ENCODE results near the gene VCPKMT. TPM values are rescaled to one million over a fixed set of nuclear protein-coding genes. Genes with fewer than 3 reads are reported as not detected.

VCPKMT gene
- total and polyA plus RNA-seq, 9 of the 15 experiments (the other 6 are each of a cell fraction or from before 2014, with no cell fraction given) = 2.7 to 7.8 (median 6.3) TPM

DNA sequence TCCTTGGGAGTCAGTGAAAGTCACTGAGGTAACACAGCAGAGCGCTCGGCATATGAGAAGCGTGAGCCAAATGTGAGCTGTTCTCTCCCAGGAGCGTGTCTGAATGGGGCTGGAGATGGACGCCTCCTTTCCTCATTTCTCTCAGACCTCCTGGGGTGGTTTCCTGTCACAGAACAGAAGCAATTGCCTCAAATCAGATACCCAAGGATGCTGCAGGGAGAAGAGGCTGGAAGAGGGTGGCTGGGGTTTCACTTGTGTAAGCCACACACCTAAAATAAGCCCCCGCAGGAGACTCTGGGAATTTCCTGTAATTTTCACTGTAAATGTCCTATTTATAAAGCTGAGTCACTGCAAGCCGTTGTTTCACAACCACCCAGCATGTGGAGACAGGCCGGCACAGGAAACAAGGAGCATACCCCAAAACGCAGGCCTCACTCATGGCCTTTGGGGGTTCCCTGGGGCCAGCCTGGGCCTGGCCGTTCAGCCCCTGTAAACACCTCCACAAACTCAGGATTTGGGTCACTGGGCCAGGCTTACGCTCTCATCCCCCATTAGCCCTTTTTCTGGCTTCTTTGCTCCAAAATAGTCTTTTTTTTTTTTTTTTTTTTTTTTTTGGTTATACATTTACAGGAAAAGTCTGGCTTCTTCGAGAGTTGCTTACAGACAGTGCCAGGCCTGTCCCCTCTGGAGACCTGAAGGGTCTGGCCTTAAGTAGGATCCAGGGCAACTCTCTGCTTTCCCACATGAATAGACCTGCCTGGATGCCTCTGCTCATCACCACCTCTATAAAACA, 55.3 kb downstream of the VCPKMT start (continued):
- TF ChIP-seq ARID4B (CRISPR knock-in tag; IDR thresholded peaks at IDR 0.05) = no peak
- no peak for TF ChIP-seq SIN3A (IDR thresholded peaks at IDR 0.05; ENCODE audit: borderline replicate concordance in 2 of 2, control insufficient read depth in 1 of 2, low read depth in 2 of 2, low read length in 2 of 2)
- TF ChIP-seq, protein P1, sequence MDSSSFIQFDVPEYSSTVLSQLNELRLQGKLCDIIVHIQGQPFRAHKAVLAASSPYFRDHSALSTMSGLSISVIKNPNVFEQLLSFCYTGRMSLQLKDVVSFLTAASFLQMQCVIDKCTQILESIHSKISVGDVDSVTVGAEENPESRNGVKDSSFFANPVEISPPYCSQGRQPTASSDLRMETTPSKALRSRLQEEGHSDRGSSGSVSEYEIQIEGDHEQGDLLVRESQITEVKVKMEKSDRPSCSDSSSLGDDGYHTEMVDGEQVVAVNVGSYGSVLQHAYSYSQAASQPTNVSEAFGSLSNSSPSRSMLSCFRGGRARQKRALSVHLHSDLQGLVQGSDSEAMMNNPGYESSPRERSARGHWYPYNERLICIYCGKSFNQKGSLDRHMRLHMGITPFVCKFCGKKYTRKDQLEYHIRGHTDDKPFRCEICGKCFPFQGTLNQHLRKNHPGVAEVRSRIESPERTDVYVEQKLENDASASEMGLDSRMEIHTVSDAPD (CRISPR knock-in tag; IDR thresholded peaks at IDR 0.05) = no peak
- no peak for TF ChIP-seq NEUROD1 (IDR thresholded peaks at IDR 0.05; ENCODE audit: borderline replicate concordance, low read depth, low read length, partially characterized antibody)
- TF ChIP-seq ZNF785 (CRISPR knock-in tag; IDR thresholded peaks at IDR 0.05) = no peak
- TF ChIP-seq, protein P2, sequence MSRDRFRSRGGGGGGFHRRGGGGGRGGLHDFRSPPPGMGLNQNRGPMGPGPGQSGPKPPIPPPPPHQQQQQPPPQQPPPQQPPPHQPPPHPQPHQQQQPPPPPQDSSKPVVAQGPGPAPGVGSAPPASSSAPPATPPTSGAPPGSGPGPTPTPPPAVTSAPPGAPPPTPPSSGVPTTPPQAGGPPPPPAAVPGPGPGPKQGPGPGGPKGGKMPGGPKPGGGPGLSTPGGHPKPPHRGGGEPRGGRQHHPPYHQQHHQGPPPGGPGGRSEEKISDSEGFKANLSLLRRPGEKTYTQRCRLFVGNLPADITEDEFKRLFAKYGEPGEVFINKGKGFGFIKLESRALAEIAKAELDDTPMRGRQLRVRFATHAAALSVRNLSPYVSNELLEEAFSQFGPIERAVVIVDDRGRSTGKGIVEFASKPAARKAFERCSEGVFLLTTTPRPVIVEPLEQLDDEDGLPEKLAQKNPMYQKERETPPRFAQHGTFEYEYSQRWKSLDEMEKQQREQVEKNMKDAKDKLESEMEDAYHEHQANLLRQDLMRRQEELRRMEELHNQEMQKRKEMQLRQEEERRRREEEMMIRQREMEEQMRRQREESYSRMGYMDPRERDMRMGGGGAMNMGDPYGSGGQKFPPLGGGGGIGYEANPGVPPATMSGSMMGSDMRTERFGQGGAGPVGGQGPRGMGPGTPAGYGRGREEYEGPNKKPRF (IDR thresholded peaks at IDR 0.05; ENCODE audit: low read depth, low read length) = no peak
- no peak for TF ChIP-seq HES1 (IDR thresholded peaks at IDR 0.05; ENCODE audit: low read depth)
- TF ChIP-seq, protein P3, sequence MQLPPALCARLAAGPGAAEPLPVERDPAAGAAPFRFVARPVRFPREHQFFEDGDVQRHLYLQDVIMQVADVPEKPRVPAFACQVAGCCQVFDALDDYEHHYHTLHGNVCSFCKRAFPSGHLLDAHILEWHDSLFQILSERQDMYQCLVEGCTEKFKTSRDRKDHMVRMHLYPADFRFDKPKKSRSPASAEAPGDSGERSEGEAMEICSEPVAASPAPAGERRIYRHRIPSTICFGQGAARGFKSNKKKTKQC (CRISPR knock-in tag; IDR thresholded peaks at IDR 0.05) = no peak
- no peak for TF ChIP-seq CBFB (CRISPR knock-in tag; IDR thresholded peaks at IDR 0.05)
- peak; percentile 49 for TF ChIP-seq ARID1B (IDR thresholded peaks at IDR 0.05)
- TF ChIP-seq YY1 (IDR thresholded peaks at IDR 0.05; ENCODE audit: borderline replicate concordance in 1 of 3, control insufficient read depth in 1 of 3, extremely low read depth in 1 of 3, insufficient read depth in 3 of 3, insufficient read length in 1 of 3, insufficient replicate concordance in 2 of 3, low read depth in 1 of 3, low read length in 2 of 3) = no peak

Data from K562 (cell line).